ENCODE measurements around the gene MAB21L2.

Gene MAB21L2

GRCh38 chr4:150574678-150575077 lies 7.3 kb upstream of the MAB21L2 start:
- no peak overlapping the region for H3K4me3 ChIP-seq (ENCODE audit: low read depth, low read length)
- TF ChIP-seq CTCF (IDR thresholded peaks at IDR 0.05; ENCODE audit: borderline replicate concordance, insufficient read depth, low read depth, low read length): no peak

- TF ChIP-seq CTCF (IDR thresholded peaks at IDR 0.05; ENCODE audit: borderline replicate concordance, insufficient read depth, low read depth, low read length): no peak
These were observed 4.2 kb upstream of the MAB21L2 start for GRCh38 chr4:150577796-150578195.

GRCh38 chr4:150578745-150579501 lies 3.0 kb upstream of the MAB21L2 start:
- TF ChIP-seq CTCF (IDR thresholded peaks at IDR 0.05; ENCODE audit: borderline replicate concordance, insufficient read depth, low read depth, low read length): no peak
- H3K4me3 ChIP-seq (ENCODE audit: low read depth, low read length): no peak overlapping the region

More at GRCh38 chr4:150577796-150578195, 4.2 kb upstream of the MAB21L2 start:
- no peak overlapping the region for H3K4me3 ChIP-seq (ENCODE audit: low read depth, low read length)

- no peak overlapping the region for H3K4me3 ChIP-seq (ENCODE audit: low read depth, low read length)
These were observed 2.3 kb upstream of the MAB21L2 start for GRCh38 chr4:150579551-150580234.

GRCh38 chr4:150580306-150580705 lies 1.6 kb upstream of the MAB21L2 start:
- H3K4me3 ChIP-seq (ENCODE audit: low read depth, low read length): no peak overlapping the region
- TF ChIP-seq CTCF (IDR thresholded peaks at IDR 0.05; ENCODE audit: borderline replicate concordance, insufficient read depth, low read depth, low read length): no peak

More at GRCh38 chr4:150579551-150580234, 2.3 kb upstream of the MAB21L2 start:
- no peak for TF ChIP-seq CTCF (IDR thresholded peaks at IDR 0.05; ENCODE audit: borderline replicate concordance, insufficient read depth, low read depth, low read length)

- H3K4me3 ChIP-seq (ENCODE audit: low read depth, low read length): no peak overlapping the region
- TF ChIP-seq CTCF (IDR thresholded peaks at IDR 0.05; ENCODE audit: borderline replicate concordance, insufficient read depth, low read depth, low read length): no peak
These were observed 820 bp upstream of the MAB21L2 start for GRCh38 chr4:150581056-150581605.
